Measurements from ENCODE around the gene FRMPD2.
"Not testable (repeated sequence)": the region's sequence is repeated elsewhere in the genome, so short reads cannot be mapped to it uniquely, and the experiment has no call there.

The FRMPD2 gene

DNA sequence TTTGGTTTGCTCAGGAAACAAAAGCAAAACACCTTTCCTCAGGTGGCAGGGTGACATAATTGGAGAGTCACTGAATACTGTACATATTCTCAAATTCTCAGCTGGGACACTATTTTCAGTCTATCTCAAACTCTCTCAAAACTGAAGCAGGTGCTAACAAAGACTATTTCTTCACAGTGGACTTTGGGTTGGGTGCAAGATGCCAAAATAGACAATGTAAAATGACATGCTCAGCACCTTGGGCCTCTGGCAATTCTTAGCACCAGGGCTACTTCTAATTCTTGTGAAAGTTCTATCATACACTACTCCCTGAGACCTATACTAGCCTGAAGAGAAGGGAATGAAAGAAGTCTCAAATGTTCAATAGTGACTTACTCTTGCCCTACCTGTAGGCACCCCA is 151.9 kb downstream of the FRMPD2 start:
- not testable (repeated sequence) for DNase-seq (ENCODE audit: low read depth)

DNA sequence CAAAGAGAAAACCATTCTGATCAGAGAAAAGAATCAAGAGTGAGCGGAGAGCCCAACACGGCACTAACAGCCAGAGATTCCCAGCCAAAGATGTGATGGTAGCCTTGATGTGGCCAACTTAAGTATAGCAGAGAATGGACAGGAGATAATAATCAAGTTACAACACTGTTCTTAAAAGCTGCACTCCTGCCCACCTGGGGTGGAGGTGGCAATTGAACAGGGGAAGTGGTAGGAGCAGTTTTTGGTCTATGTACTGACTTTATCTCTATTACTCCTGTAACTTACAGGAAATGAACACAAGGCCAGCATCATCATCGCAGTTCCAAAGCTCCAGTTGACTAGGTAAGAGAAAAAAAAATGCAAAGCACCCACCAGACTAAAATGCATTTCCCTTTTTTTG is 164.2 kb downstream of the FRMPD2 start:
- DNase-seq (ENCODE audit: low read depth), result not testable (repeated sequence)
